ENCODE measurements around the gene CRTAP.
"Not testable (repeated sequence)": the region's sequence is repeated elsewhere in the genome, so short reads cannot be mapped to it uniquely, and the experiment has no call there.

Gene CRTAP

DNA sequence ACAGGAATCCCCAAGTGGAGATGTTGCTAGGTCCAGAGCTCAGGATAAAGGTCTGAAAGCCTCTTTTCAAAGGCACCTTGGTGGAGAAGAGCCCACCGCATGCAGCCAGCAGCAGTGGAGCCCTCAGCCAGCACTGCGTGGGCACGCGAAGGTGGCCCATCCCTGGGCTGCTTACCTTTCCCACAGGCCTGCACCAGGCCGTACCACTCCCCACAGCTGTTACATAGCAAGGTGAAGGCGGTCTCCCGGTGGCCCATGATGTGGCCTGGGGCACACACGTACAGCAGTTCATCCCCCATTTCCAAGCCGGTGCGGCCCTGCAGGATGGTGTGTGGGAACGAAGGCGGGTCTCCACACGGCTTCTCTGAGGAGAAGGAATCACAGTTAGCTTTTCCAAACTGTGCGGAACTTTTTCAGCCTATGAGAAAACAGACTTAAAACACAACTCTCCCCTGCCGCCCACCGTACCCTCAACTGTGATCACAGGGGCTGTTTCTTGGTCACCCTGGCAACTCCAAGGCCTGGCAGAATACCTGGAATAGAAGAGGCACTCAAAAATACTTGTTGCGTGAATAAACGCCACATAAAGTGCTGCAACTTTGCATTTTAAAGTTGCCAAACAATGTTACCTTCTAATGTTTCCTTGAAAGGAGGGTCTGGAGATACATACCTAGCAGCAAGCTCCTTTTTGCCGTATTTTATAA lies 61.0 kb downstream of the CRTAP start:
- H3K4me1 ChIP-seq = peaks cover 0 to 75% (median 23%) of the 10 kb centered on the region in 4 donors
- H3K27me3 ChIP-seq = no peaks in the 10 kb centered on the region
- peak overlapping the region; percentile 83 to 91 for H3K27ac ChIP-seq
- H3K4me3 ChIP-seq = no peak overlapping the region
- no peaks in the 10 kb centered on the region for H3K9me3 ChIP-seq
- H3K36me3 ChIP-seq = peaks cover 4 to 9% (median 8%) of the 10 kb centered on the region in 3 donors
- no peak for DNase-seq
- TF ChIP-seq, protein P1, sequence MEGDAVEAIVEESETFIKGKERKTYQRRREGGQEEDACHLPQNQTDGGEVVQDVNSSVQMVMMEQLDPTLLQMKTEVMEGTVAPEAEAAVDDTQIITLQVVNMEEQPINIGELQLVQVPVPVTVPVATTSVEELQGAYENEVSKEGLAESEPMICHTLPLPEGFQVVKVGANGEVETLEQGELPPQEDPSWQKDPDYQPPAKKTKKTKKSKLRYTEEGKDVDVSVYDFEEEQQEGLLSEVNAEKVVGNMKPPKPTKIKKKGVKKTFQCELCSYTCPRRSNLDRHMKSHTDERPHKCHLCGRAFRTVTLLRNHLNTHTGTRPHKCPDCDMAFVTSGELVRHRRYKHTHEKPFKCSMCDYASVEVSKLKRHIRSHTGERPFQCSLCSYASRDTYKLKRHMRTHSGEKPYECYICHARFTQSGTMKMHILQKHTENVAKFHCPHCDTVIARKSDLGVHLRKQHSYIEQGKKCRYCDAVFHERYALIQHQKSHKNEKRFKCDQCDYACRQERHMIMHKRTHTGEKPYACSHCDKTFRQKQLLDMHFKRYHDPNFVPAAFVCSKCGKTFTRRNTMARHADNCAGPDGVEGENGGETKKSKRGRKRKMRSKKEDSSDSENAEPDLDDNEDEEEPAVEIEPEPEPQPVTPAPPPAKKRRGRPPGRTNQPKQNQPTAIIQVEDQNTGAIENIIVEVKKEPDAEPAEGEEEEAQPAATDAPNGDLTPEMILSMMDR (IDR thresholded peaks at IDR 0.05) = no peak
- intact Hi-C loops (cut with DNase I; ENCODE audit: low total_unique reads) = no loop called here

GRCh38 chr3:33179132-33179531 lies 65.3 kb downstream of the CRTAP start:
- H3K27me3 ChIP-seq = no peaks in the 10 kb centered on the region
- H3K27ac ChIP-seq = peak overlapping the region in 1 of 2 donors; percentile 19
- H3K4me1 ChIP-seq = peaks cover 0 to 51% (median 4%) of the 10 kb centered on the region in 4 donors
- TF ChIP-seq, protein P1 (IDR thresholded peaks at IDR 0.05) = no peak
- no peaks in the 10 kb centered on the region for H3K9me3 ChIP-seq
- DNase-seq = no peak
- no peak overlapping the region for H3K4me3 ChIP-seq
- intact Hi-C loops (cut with DNase I; ENCODE audit: low total_unique reads) = no loop called here
- H3K36me3 ChIP-seq = peaks cover 4 to 8% (median 8%) of the 10 kb centered on the region in 3 donors

DNA sequence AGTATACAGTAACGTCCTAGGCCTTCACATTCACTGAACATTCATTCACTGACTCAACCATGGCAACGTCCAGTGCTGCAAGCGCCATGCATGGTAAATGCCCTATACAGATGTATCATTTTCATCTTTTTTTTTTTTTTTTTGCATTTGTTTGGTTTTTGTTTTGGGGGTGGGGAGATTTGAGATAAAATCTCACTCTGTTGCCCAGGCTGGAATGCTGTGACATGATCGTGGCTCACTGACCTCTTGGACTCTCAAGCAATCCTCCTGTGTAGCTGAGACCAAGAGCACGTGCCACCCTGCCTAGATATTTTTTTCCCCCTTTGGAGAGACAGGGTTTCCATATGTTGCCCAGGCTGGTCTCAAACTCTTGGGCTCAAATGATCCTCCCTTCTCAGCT lies 67.4 kb downstream of the CRTAP start:
- intact Hi-C loops (cut with DNase I; ENCODE audit: low total_unique reads) = no loop called here
- Histone ChIP-seq H3K4me3 (no peak overlapping the region), H3K4me1 (peaks cover 0 to 54% (median 3%) of the 10 kb centered on the region in 4 donors), H3K27me3 (no peaks in the 10 kb centered on the region), H3K9me3 (no peaks in the 10 kb centered on the region), H3K36me3 (no peaks in the 10 kb centered on the region), H3K27ac (peak overlapping the region in 1 of 2 donors; percentile 21)
- TF ChIP-seq, protein P1 (IDR thresholded peaks at IDR 0.05) = no peak
- no peak for DNase-seq

DNA sequence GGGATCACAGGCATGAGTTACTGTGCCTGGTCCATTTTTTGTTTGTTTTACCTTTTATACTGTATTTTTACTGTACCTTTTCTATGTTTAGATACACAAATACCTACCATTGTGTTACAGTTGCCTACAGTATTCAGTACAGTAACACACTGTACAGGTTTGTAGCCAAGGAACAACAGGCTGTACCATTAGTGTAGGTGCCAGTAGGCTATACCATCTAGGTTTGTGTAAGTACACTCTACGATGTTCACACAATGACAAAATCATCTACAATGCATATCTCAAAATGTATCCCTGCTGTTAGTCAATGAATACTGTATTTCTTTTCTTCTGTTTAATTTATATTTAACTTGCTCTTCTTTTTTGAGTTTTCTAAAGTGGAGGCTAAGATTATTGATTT lies 67.8 kb downstream of the CRTAP start:
- intact Hi-C loops (cut with DNase I; ENCODE audit: low total_unique reads); H3K9me3 ChIP-seq; DNase-seq; H3K27me3 ChIP-seq; H3K36me3 ChIP-seq; H3K4me3 ChIP-seq: not testable (repeated sequence)
- peaks cover 0 to 54% (median 3%) of the 10 kb centered on the region in 4 donors for H3K4me1 ChIP-seq
- peak overlapping the region in 1 of 2 donors; percentile 21 for H3K27ac ChIP-seq

- Histone ChIP-seq H3K27ac (peak overlapping the region; percentile 54 to 58), H3K36me3 (no peaks in the 10 kb centered on the region), H3K4me1 (peaks cover 0 to 62% (median 10%) of the 10 kb centered on the region in 4 donors), H3K9me3 (no peaks in the 10 kb centered on the region), H3K27me3 (no peaks in the 10 kb centered on the region), H3K4me3 (no peak overlapping the region)
- TF ChIP-seq, protein P1 (IDR thresholded peaks at IDR 0.05) = no peak
- intact Hi-C loops (cut with DNase I; ENCODE audit: low total_unique reads) = no loop called here
- DNase-seq = no peak
Observed at GRCh38 chr3:33184863-33185262, 71.0 kb downstream of the CRTAP start.

DNA sequence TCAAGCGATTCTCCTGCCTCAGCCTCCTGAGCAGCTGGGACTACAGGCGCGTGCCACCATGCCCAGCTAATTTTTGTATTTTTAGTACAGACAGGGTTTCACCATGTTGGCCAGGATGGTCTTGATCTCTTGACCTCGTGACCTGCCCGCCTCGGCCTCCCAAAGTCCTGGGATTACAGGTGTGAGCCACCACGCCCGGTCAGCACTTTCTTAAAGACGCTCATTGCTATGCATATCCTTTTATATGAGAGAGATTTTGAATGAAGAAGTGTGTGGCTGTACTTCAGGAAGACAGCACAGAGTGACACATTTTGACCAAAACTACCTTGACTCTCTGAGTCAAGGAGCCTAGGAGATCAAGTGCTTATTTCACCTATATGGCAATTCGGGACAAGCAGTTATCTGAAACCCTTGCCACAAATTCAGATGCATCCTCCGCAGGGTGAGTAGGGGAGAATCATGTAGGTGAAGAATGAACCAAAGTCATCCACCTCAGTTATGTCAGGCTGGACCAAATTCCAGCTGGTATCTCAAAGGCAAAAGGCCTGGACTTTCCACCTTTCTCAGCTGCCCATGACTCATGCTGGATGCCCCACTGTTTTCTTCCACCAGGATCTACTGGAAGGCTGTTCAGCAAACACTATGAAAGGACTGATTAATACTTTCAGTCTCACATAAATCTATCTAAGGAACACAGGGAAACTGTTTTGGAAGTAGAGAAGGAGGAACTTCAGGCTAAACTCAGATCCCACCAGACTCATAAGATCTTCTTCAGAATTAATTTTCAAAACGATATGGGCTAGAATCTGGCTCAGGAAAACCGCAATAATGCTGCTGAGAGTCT lies 72.9 kb downstream of the CRTAP start:
- TF ChIP-seq, protein P1 (IDR thresholded peaks at IDR 0.05) = peak in 1 of 2 experiments; percentile 21
- Histone ChIP-seq H3K4me1 (peaks cover 0 to 59% (median 10%) of the 10 kb centered on the region in 4 donors), H3K27ac (peak overlapping the region; percentile 29 to 65), H3K27me3 (no peaks in the 10 kb centered on the region), H3K4me3 (no peak overlapping the region), H3K9me3 (no peaks in the 10 kb centered on the region), H3K36me3 (no peaks in the 10 kb centered on the region)
- DNase-seq = no peak
- intact Hi-C loops (cut with DNase I; ENCODE audit: low total_unique reads) = no loop called here
